ENCODE results near the gene STRN. TPM values are rescaled to one million over a fixed set of nuclear protein-coding genes. Genes with fewer than 3 reads are reported as not detected.

The STRN gene
- total RNA-seq, 4 donors from 2014 or later, result 23.6 to 30.6 (median 25.3) TPM

DNA sequence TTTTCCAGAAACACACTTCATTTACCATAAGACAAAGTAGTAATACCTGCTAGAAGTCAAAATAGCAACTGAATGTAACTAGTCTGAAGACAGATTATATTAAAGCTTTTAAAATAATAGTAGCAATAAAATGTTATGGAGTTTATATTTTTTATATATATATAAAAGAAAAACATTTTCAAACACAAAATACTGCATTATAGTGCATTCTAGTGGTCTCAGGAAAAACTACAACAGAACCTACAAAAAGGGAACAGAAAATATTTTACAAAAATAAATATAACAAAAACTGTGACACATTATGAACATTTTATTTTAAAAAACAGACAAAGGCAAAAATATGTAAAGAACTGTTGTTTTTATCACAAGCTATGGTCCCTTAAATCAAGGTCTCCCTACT is 48.0 kb downstream of the STRN start:
- Histone ChIP-seq H3K27me3 (no peaks in the 10 kb centered on the region), H3K36me3 (peaks cover 0 to 1% (median 0%) of the 10 kb centered on the region in 4 donors), H3K4me1 (no peaks in the 10 kb centered on the region), H3K27ac (no peak overlapping the region), H3K9me3 (no peaks in the 10 kb centered on the region), H3K4me3 (no peak overlapping the region)
- DNase-seq, result no peak
- in situ Hi-C loops (cut with MboI; ENCODE audit: low pct_ligation_motif_present in 1 of 4, low pct_unique_long_range_greater_than_20kb in 1 of 4, low sequenced_read_pairs in 3 of 4) (no loop called here), intact Hi-C loops (cut with DNase I; ENCODE audit: low total_unique reads) (no loop called here)
- no peak for TF ChIP-seq POLR2A (IDR thresholded peaks at IDR 0.05)
- peak in 1 of 5 experiments; percentile 10 for TF ChIP-seq CTCF (IDR thresholded peaks at IDR 0.05)
- no peak for TF ChIP-seq EP300 (IDR thresholded peaks at IDR 0.05; ENCODE audit: low read depth)
- TF ChIP-seq POLR2AphosphoS5 (IDR thresholded peaks at IDR 0.05), result no peak

DNA sequence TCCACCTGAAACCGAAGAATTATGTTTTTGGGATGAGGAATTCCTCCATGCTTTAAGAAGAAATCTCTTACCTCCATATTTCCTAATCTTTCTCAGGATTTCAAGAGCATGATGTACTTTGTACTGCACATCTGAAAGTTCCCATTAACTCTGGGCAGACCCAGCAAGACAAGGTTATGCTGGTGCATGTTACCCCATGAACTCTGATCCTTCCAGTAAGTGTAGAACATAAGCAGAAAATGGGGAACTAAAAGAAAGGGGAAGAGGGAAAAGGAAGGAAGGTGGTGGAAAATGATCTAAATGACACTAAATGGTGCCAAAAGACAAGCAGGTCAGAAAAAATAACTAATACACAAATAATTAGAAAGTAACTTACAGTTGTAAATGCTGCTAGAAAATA is 50.7 kb downstream of the STRN start:
- no peak overlapping the region for H3K4me3 ChIP-seq
- in situ Hi-C loops (cut with MboI; ENCODE audit: low pct_ligation_motif_present in 1 of 4, low pct_unique_long_range_greater_than_20kb in 1 of 4, low sequenced_read_pairs in 3 of 4), result no loop called here
- H3K27me3 ChIP-seq, result no peaks in the 10 kb centered on the region
- WGBS, 2 donors (ENCODE audit: low coverage in 1 of 2), result 100% methylated on average over 1 of the region's 1 CpG
- no peak for TF ChIP-seq POLR2AphosphoS5 (IDR thresholded peaks at IDR 0.05)
- TF ChIP-seq EP300 (IDR thresholded peaks at IDR 0.05; ENCODE audit: low read depth), result no peak
- TF ChIP-seq POLR2A (IDR thresholded peaks at IDR 0.05), result no peak
- TF ChIP-seq CTCF (IDR thresholded peaks at IDR 0.05), result no peak
- DNase-seq, result no peak
- intact Hi-C loops (cut with DNase I; ENCODE audit: low total_unique reads), result no loop called here
- H3K9me3 ChIP-seq, result no peaks in the 10 kb centered on the region
- peaks cover 0 to 11% (median 0%) of the 10 kb centered on the region in 4 donors for H3K36me3 ChIP-seq
- no peaks in the 10 kb centered on the region for H3K4me1 ChIP-seq
- no peak overlapping the region for H3K27ac ChIP-seq

DNA sequence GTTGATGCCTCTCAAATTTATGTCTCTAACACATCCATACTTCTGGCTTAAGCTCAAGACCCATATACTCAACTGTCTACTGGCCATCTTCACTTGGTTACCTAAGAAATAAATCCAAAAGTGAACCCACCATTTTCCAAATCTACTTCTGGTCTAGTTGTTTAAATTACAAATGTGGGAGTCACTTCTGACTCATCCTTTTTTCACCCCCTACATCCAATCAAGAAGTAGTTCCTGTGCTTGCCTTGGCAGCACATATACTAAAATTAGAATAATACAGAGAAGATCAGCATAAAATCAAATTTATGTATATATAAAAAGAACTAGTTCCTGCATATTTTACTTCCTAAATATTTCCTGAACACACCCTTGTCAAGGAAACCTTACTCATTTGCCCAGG is 53.6 kb downstream of the STRN start:
- in situ Hi-C loops (cut with MboI; ENCODE audit: low pct_ligation_motif_present in 1 of 4, low pct_unique_long_range_greater_than_20kb in 1 of 4, low sequenced_read_pairs in 3 of 4) (no loop called here), intact Hi-C loops (cut with DNase I; ENCODE audit: low total_unique reads) (no loop called here)
- TF ChIP-seq POLR2A (IDR thresholded peaks at IDR 0.05) (no peak), POLR2AphosphoS5 (IDR thresholded peaks at IDR 0.05) (no peak), CTCF (IDR thresholded peaks at IDR 0.05) (no peak), EP300 (IDR thresholded peaks at IDR 0.05; ENCODE audit: low read depth) (no peak)

DNA sequence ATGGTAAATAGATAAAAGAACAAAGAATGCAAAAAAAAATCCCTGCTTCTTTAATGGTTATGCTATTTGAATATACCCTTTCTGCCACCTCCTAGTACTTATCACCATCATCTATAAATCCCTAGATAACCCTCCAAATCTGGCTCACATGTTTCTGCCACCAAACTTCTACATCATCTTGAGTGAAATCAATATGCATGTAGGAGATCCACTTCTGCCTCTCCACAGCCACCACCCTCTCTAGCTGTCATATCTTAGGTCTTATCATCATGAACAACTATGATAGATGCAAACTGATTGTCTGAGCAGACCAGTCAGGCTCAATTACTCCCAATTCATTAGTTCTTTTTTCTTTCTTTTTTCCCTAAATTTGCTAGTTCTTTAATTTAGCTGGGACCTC is 55.3 kb downstream of the STRN start:
- in situ Hi-C loops (cut with MboI; ENCODE audit: low pct_ligation_motif_present in 1 of 4, low pct_unique_long_range_greater_than_20kb in 1 of 4, low sequenced_read_pairs in 3 of 4) (no loop called here), intact Hi-C loops (cut with DNase I; ENCODE audit: low total_unique reads) (no loop called here)
- DNase-seq, result no peak
- H3K27ac ChIP-seq, result no peak overlapping the region
- H3K4me1 ChIP-seq, result no peaks in the 10 kb centered on the region
- H3K4me3 ChIP-seq, result no peak overlapping the region
- H3K27me3 ChIP-seq, result no peaks in the 10 kb centered on the region
- H3K36me3 ChIP-seq, result peaks cover 0 to 11% (median 0%) of the 10 kb centered on the region in 4 donors
- no peaks in the 10 kb centered on the region for H3K9me3 ChIP-seq
- no peak for TF ChIP-seq EP300 (IDR thresholded peaks at IDR 0.05; ENCODE audit: low read depth)
- TF ChIP-seq POLR2AphosphoS5 (IDR thresholded peaks at IDR 0.05), result no peak
- TF ChIP-seq POLR2A (IDR thresholded peaks at IDR 0.05), result no peak
- no peak for TF ChIP-seq CTCF (IDR thresholded peaks at IDR 0.05)

More for the DNA sequence above, 53.6 kb downstream of the STRN start:
- H3K9me3 ChIP-seq, result no peaks in the 10 kb centered on the region
- DNase-seq, result no peak
- no peak overlapping the region for H3K27ac ChIP-seq
- H3K27me3 ChIP-seq, result no peaks in the 10 kb centered on the region
- H3K4me3 ChIP-seq, result no peak overlapping the region
- no peaks in the 10 kb centered on the region for H3K4me1 ChIP-seq
- peaks cover 0 to 11% (median 0%) of the 10 kb centered on the region in 4 donors for H3K36me3 ChIP-seq
